Glomerular visceral epithelial cell (primary cell): ENCODE results near the gene HCFC1R1.

Experiments
- DNase-seq: peaks from one replicate; pipeline ENCODE4 v3.0.0-alpha.2; 2016; ENCODE audit errors: extremely low spot score

Gene HCFC1R1

DNA sequence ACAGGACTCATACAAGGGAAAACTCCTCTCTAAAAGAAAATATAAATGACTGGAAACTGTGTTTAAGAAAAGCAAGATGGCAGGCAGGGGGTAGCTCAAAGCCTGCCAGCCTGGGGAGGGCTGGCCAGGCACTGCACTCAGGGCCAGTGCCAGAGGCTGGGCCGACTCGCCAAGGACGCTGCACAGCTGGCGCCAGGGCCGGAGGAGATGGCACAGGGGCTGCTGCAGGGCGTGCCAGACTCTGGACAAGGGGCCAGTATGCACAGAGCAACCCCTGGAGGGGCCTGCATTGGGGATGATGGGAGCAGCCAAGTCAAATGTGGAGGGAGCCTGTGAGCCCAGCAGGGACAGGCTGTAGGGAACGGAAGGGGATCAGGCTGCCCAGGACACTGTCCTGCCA, 47.5 kb downstream of the HCFC1R1 start:
- DNase-seq, result no peak

- no peak for DNase-seq
Measured at GRCh38 chr16:2975161-2975795, 48.5 kb downstream of the HCFC1R1 start.

DNA sequence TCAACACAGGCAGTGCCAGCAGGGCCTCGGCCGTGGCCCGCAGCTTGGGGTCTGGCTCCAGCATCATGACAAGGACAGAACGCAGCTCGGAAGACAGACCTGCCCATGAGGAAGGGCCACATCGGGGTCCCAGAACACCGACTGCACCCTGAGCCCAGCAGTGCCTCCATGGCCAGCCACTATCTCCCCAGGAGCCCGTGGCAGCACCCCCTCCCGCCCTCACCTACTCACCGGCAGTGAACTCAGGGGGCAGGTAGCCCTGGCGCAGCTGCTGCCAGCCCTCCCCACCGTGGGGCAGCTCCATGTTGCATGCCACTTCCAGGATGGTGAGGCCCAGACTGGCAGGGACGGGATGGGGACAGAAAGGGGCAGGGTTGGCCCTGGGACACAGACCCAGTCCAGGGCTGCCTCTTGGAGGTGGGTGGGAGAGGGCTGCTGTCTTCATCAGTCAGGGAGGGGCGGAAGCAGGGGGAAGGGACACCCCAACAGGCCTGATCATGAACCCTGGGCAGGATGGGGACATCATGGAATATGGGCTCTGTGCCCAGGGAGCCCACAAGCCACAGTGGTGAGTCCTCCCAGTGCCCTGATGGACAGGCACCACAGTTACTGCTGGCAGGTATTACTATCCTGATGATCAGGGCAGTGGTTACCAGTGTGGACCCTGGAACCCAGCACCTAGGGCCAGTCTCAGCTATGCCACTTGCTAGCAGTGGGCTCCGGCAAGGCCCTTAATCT, 49.3 kb downstream of the HCFC1R1 start:
- no peak for DNase-seq

GRCh38 chr16:2973605-2974318, 50.0 kb downstream of the HCFC1R1 start:
- DNase-seq, result no peak

DNA sequence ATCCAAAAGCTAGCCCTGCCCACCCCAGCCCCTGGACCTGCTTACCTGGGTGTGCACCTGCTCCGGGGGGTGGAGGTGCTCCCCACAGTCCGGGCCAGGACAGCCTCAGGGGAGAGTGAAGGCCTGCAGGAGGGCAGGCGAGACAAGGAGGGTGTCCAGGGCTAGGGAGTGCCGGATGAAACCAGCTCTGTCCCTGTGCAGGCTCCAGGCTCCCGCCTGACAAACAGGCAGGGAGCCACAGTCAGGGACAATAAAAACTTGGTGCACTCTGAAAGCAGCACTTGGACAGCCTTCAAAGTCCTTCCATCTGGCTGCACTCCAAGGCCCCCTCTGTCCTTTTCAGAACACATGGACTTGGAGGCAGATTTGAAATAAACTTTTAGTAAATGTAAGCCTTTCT, 50.6 kb downstream of the HCFC1R1 start:
- no peak for DNase-seq
